GM06990 (cell line): Measurements from ENCODE around the gene TMEM100.

Source experiments
- DNase-seq: peaks from one replicate; pipeline ENCODE4 v3.0.0-alpha.2; 2011; ENCODE audit not compliant: insufficient read length; ENCODE audit errors: extremely low read depth
- H3K27me3 ChIP-seq: replicated peaks from 2 replicates; pipeline ENCODE4 v1.6.0; 2011; ENCODE audit warnings: low read length; ENCODE audit not compliant: control insufficient read depth, insufficient read depth
- H3K36me3 ChIP-seq: 2 replicates; pipeline ENCODE4 v1.5.1; 2011; ENCODE audit warnings: low read length; ENCODE audit not compliant: control insufficient read depth, insufficient read depth
- H3K4me3 ChIP-seq: replicated peaks from 2 replicates; pipeline ENCODE4 v1.5.1; 2011; ENCODE audit warnings: low read depth, mild to moderate bottlenecking, control low read depth, low read length
- CTCF ChIP-seq: IDR thresholded peaks from 2 replicates; pipeline ENCODE4 v1.5.1; 2011; ENCODE audit warnings: low read length, control low read depth, mild to moderate bottlenecking, inconsistent platforms; ENCODE audit not compliant: insufficient read depth, poor library complexity, severe bottlenecking

The TMEM100 gene

DNA sequence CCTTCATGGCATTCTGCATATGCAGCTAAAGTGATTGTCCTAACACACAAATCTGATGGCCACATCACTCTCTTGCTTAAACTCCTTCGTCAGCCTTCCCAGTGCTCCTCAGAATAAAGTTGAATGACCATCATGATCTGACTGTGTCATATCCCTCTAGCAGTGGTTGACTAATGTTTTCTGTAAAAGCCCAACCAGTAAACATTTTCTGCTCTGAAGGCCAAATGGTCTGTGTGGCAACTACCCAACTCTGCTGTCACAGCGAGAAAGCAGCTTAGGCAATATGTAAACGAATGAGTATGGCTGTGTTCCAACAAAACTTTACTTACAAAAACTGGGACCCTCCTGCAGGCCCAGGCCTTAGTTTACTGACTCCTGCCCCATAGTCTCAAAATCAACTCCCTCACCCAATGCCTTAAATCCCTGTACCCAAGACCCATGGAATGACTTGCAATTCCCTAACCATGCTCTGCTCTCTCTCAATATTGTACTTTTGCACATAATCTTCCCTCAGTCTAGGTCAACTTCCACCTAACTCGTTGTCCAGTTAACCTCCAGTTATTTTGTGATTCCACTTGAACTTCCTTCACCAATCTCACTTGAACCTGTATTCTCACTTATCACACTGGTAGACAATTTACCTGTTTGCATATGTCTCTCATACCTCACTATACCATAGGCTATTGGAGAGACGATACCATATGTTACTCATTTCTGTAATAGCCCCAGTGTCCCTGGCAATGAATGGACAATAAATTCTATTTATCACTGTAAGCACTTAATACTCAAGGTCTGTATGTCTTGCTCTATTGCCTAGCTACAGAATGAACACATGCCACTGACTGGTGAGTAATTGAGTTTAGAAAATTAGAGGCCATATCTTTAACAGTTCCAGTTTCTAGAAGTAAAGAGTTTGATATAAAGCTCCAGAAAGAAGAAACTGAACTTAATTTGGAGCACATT lies 29.1 kb downstream of the TMEM100 start:
- no peak for DNase-seq
- H3K4me3 ChIP-seq, result no peak overlapping the region
- no peaks in the 10 kb centered on the region for H3K36me3 ChIP-seq
- H3K27me3 ChIP-seq, result no peaks in the 10 kb centered on the region
- TF ChIP-seq CTCF, result no peak

DNA sequence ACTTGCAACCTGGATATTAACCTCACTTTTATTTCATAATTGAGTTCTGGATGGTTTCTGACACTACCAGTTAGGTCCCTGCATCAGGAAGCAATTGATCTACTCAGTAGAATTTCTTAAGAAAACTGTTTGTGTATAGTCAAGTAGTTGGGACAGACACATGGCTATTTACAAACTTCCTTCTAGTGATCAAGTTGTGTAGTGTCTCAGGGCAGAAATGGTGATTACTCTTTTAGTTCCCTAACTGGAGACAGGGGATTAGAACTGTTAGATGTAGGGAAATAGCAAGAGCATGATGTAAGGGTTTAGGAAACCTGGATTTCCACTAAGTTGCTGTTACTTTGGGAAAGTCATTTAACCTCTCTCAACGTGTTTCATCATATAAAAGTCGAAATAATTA lies 30.4 kb downstream of the TMEM100 start:
- Histone ChIP-seq H3K36me3 (no peaks in the 10 kb centered on the region), H3K27me3 (no peaks in the 10 kb centered on the region), H3K4me3 (no peak overlapping the region)
- TF ChIP-seq CTCF, result no peak
- DNase-seq, result no peak

GRCh38 chr17:55691666-55692065 lies 31.0 kb downstream of the TMEM100 start:
- Histone ChIP-seq H3K27me3 (no peaks in the 10 kb centered on the region), H3K4me3 (no peak overlapping the region), H3K36me3 (no peaks in the 10 kb centered on the region)
- no peak for DNase-seq
- TF ChIP-seq CTCF, result no peak

- Histone ChIP-seq H3K4me3 (no peak overlapping the region), H3K36me3 (no peaks in the 10 kb centered on the region), H3K27me3 (no peaks in the 10 kb centered on the region)
- DNase-seq, result no peak
- no peak for TF ChIP-seq CTCF
These were observed 32.6 kb downstream of the TMEM100 start for GRCh38 chr17:55690105-55690508.

GRCh38 chr17:55689672-55690071 lies 33.0 kb downstream of the TMEM100 start:
- H3K4me3 ChIP-seq, result no peak overlapping the region
- no peak for TF ChIP-seq CTCF
- DNase-seq, result no peak
- no peaks in the 10 kb centered on the region for H3K36me3 ChIP-seq
- H3K27me3 ChIP-seq, result no peaks in the 10 kb centered on the region
